D721Med (cell line): ENCODE measurements around the gene NTF3.

Experiments
- DNase-seq: peaks from one replicate; pipeline ENCODE4 v3.0.0; 2011; ENCODE audit warnings: low spot score; ENCODE audit not compliant: insufficient read length
- FAIRE-seq: peaks from 2 replicates; lab custom pipeline; 2011; peaks lifted over from hg19 to GRCh38; lab: Jason Lieb, UNC
- TF ChIP-seq, protein P1 (sequence below): IDR thresholded peaks from 2 replicates; pipeline ENCODE4 v1.5.1; 2012; ENCODE audit warnings: mild to moderate bottlenecking, control low read depth; ENCODE audit not compliant: insufficient read depth; ENCODE audit errors: missing control alignments

The NTF3 gene

DNA sequence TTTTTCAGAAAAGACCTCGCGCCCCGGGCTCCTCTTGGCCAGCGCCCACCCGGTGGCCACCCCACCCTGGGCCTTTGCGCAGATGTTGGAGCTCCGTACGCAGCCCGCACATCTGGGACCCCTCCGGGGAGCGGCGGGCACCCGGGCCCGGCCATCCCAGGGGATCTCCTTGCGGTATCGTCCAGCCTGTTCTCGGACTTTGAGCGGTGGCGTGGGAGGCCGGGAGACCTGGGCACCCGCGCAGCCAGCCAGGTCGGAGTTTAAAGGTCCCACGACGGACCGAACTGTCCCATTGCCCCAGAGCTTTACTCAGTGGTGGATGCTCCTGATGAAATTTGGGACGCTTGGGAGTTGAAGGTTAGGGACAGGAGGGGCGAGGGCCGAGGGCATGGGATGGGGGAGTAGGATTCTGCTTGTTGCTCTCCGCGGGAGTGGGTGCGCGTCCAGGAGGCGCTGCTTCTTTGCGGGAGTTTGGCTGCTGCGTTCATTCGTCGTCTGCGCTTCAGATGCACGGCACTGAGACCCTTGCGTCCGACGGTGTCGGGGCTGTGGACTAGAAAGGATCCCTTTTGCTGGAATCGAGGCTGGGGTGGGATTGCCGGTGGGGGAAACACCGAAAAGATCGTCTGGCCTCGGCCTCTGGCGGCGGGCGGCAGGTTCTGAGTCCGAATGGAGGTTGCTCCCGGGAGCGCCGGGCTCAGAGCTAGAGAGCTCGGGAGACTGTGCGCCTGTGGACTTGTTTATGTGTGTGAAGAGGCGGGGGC lies 1.4 kb downstream of the NTF3 start:
- TF ChIP-seq, protein P1, sequence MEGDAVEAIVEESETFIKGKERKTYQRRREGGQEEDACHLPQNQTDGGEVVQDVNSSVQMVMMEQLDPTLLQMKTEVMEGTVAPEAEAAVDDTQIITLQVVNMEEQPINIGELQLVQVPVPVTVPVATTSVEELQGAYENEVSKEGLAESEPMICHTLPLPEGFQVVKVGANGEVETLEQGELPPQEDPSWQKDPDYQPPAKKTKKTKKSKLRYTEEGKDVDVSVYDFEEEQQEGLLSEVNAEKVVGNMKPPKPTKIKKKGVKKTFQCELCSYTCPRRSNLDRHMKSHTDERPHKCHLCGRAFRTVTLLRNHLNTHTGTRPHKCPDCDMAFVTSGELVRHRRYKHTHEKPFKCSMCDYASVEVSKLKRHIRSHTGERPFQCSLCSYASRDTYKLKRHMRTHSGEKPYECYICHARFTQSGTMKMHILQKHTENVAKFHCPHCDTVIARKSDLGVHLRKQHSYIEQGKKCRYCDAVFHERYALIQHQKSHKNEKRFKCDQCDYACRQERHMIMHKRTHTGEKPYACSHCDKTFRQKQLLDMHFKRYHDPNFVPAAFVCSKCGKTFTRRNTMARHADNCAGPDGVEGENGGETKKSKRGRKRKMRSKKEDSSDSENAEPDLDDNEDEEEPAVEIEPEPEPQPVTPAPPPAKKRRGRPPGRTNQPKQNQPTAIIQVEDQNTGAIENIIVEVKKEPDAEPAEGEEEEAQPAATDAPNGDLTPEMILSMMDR, result no peak
- FAIRE-seq (no peak), DNase-seq (no peak)

DNA sequence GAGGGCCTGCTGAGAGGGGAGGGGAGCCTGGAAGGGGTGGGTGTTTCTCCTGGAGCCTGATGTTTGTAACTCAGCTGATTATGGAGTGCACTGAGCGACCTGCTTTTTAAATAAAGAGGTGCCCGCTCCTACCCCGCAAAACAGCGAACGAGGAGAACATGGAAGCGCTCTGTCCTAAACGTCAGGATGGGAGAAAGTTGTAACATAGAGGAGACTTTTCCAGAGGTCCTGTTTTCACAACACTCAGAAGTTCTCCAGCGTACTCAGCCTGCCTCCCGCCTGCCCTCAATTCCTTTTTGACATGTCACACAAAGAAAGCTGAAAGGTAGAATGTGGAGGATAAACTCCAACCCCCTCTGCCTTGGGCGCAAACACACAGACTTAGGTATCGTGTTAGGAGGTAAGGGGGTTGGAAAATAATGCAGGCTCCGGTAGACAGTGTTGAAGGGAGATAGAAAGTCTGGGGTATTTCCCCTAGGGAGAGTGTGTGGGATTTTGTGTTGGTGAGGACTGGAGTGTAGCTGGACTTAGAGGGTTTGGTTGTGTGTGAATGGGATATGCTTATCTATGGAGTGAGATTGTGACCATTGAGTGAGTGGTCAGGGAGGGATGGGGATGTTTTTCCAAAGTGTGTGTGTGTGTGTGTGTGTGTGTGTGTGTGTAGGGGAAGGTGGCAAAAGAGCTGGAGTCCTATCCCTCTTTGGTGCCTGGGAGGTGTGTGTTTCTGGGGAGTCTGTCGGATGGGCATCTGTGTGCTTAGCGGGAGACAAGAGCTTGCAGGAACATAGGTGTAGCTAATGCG lies 2.1 kb downstream of the NTF3 start:
- DNase-seq, result no peak
- FAIRE-seq, result no peak
- TF ChIP-seq, protein P1, result no peak

DNA sequence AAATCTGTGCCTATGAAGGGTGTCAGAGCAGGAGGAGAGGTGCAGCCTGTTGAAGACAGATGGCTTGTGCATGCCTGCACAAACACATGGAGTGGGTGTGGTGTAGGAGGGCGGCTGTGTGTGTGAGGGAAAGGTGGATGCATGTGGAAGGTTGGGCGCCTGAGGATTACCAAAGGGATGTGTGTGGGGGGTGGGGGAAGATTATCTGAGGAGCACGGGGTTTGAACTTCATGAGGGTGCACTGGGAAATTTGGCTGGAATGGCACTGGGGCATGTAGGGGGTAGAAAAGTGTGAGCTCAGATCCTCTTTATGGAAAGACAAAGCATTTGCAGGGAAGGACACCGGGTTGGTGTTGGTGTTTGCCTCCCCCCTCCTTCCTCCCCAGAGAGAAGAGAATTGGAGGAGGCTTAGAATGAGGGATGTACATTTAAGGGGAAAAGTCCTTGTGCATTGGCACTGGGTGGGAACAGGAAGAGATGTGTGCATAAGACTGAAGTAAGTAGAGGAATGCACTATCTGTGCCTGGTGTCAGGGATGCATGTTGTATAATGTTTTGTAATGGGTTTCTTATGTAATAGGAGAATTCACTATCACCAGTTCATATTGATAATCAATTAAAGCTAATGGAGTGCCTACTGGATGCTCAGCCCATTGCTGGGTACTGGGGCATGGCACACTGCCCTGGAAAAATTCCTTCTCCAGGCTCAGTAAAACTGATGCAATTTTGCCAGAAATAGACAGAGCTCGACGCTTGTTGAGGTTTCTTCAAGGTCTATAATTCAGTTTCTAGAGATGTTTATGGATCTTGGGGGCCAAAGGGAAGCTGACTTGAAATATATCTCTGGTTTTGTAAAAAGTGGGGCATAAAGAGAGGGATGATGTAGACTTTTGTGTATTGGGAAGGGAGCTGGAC lies 3.0 kb downstream of the NTF3 start:
- TF ChIP-seq, protein P1, result no peak
- DNase-seq (no peak), FAIRE-seq (no peak)

DNA sequence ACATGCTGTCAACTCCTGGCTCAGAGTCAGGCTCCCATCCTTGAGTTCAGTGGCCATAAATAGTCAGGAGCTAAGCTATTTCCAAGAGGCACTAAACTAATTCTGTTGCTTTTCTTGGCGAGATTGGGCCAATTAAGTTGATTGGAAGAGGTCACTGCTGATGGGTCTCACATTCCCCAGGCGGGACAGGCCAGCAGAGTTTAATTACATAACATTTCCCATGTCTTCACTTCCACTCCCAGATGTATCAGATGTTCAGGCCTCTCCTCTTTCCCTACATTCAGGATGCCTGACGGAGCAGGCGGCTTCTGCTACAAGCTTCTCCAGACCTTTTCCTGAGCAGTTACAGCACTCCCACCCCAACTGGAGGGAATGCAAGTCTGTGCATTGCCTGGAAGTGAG lies 5.3 kb downstream of the NTF3 start:
- TF ChIP-seq, protein P1, result no peak

DNA sequence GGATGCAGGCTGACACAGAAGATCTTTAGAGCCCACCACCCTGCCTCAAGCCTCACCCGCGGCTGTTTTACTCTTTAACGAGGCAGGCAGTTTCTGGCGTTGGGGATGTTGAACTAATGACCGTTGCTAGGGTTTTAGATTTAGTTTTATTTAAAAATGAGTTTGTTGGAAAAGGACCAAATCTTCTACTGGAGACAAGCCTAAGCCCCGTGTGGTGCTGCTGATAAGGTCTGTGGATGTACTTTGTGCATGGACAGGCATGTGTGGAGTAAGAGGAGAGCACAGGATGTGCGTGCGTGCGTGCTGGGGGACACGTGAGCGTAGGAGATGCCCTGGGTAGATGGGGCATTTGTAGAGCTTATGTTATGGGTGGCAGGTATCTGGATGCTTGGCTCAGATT lies 5.7 kb downstream of the NTF3 start:
- DNase-seq (no peak), FAIRE-seq (no peak)
- TF ChIP-seq, protein P1, result no peak

More for the DNA sequence above, 5.3 kb downstream of the NTF3 start:
- DNase-seq (no peak), FAIRE-seq (no peak)

DNA sequence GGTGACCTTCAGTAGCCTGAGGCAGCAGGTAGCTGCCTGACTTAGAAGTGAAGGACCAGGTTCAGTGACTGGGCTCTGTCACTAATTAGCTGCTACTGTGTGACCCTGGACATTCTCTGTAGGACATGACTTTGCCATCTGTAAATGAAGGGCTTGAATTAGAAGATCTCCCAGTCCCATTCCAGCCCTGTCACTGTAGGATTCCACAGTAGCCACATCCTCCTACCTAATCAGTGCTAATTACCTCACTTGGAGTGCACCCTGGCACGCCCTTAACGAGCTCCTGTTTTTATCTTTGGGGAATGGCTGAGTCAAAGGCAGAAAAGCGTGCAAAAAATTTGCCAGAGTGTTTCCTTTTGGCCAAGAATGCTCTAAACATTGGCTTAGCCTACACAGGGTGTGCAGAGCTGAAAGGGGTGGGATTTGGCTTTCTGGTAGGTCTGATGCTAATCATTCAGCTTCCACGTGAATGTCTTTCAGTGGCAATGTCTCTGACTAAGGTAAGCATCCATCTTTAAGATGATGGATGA lies 6.8 kb downstream of the NTF3 start:
- TF ChIP-seq, protein P1, result no peak
- no peak for FAIRE-seq
- DNase-seq, result no peak
